Limb (tissue), 2 donors: ENCODE results near the gene FMN2.

Source experiments
- DNase-seq, 2 donors: peaks; one replicate each; pipeline ENCODE4 v3.0.0-alpha.2; 2016; ENCODE audit errors: extremely low spot score in 2 of 2

FMN2 gene

GRCh38 chr1:240096974-240097373 is 5.3 kb downstream of the FMN2 start:
- DNase-seq: no peak

DNA sequence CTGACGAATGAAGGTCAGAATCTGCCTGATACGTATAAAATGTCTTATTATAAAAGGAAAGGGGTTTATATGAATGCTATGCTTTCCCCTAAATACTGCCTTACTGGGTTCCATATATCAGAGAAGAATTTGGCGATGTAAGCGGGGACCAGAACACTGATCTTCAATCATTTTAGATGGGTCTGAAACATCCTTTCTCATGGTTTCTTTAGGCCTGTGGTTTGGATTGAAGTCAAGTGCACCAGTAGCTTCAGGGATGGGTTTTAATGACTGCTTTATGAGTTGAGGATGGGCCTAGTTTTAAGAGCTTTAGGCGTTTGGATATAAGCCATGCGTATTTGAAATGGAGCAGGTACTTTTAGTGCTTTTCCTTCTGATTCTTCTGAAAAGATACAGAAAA is 6.9 kb downstream of the FMN2 start:
- no peak for DNase-seq

DNA sequence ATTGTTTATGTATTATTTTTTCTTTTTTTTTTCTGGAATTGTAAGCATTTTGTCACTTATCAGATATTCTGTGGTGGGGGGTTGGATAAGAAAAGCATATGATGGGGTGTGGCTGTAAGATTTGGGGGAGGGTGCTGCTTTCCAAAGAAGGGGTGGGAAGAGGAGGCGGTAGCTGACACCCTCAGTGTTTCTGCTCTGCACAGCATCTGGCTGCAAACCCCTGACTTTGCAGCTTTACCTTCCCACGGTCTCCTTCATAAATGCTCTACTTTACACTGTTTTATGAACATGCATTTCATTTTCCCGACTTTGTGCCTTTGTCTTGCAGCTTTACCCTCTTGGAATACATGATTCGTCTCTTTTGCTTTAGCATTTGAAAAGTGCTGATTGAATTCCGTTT is 7.6 kb downstream of the FMN2 start:
- DNase-seq: no peak

GRCh38 chr1:240099748-240100147 is 8.1 kb downstream of the FMN2 start:
- no peak for DNase-seq

DNA sequence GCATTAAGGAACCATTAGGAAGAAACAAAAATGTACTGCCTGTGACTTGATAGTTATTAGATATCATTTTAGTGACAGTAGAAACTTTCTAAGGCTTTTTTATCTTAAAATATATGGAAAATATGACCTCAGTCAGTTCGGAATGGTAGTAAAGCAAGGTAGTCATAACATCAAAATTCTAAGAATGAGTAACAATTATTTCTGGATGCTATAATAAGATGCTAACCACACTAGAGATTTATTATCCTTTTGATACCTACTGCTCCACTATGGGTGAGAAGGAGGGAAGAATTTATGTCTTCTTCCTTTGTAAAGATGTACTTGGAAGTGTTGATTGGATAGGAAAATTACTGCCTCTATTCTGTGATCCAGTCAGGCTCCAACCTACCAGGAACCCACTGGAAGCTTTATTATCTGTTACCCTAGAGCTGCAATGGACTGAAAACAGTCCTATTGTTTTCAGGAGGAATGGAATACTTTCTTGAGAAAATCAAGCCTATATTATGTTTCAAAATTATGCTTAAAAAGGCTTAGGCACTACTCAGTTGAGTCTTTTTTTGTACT is 8.8 kb downstream of the FMN2 start:
- DNase-seq: no peak

GRCh38 chr1:240101306-240101705 is 9.6 kb downstream of the FMN2 start:
- DNase-seq: no peak

DNA sequence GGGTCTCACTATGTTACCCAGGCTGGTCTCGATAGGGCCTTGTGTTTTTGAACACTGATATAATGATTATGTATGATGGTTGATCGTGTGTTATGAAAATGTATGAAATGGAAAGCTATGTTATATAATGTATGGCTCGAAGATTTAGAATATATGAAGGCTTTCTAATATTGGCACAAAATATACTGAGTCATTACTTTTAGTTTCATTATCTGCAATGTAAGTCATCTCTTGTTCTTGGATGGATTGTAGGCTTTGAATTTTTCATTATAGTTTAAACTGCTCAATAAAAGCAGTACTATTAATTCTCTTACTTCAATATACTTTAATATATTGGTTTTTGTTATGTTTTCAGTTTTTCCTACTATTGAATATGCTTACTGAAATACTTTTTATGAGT is 10.1 kb downstream of the FMN2 start:
- DNase-seq: no peak

DNA sequence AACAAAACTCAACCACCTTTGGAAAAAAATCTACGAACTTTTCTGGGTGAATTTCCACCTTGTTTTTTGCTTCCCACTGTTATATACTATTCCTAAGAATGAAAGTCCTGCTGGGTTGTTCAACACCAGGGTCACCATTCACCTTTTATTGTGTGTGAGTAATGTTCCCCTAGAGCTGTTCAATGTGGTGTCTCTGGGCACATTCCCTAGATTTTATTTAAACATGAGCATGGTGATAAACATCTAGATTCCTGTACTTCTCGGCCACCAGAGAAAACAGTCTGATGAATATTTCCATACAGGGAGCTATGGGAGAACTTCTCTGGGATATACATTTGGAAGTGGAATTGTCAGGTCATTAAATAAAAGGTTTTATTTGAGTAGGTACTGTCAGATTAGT is 13.0 kb downstream of the FMN2 start:
- DNase-seq: no peak

DNA sequence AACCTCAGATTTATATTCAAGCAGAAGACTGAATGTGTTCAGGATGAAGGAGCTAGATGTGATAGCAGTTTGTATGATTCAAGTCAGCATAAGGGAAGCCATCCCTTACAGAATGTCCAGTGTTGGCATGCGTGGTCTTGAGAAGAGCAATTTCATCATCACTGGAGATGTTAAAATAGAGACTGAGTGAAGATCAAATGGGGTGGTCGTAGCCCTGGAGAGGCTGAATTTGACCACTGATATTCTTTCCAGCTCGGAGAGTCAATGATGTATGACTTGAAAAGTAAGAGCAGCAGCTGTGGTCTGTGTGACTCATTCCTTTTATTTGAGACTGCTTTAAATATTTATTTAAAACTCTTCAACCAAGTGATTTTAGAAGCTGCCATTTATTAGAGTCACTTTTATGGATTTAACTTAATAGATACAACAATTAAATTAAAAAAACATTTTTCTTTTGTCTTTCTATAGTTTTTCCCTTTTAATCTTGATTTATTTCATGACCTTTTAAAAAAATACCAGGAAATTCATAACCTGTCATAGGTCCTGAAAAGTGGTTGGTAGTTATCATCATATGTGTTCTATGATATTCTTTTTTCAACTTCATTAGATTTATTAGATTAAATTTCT is 15.5 kb downstream of the FMN2 start:
- no peak for DNase-seq

GRCh38 chr1:240109130-240109529 is 17.4 kb downstream of the FMN2 start:
- DNase-seq: no peak

DNA sequence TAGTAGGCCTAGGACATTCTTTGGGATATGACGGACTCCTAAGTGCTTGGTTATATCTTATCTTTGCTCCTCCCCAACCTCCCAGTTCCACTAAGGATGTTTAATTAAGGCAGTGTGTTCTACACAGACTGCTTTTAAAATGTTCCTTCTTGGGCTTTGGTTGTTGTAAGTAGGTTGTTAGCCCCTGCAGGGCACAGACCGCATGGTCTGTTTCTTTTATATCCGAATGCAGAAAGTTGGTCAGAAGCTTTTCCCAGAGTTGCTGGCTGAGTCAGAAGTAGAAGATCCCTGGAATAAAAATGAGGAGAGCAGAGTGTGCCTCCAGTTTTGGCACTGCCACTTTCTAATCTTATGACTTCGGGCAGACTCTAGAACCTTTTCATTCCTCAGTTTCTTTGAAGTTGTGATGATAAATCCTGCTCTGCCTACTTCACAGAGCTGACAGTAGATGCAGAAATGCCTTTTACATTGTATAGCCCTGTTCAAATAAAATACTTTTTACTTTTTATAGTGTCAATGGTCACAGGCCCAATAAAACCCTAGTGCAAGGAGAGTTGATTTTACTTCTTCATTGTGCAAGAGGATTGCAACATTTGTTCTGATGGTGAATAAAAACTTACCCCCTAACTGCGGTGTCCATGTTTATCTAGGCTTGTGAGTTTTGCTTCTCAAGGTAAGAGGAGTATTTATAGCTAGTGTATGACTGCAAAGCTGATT is 18.4 kb downstream of the FMN2 start:
- no peak for DNase-seq

GRCh38 chr1:240111558-240111957 is 19.9 kb downstream of the FMN2 start:
- DNase-seq: no peak

GRCh38 chr1:240114222-240114621 is 22.5 kb downstream of the FMN2 start:
- no peak for DNase-seq

- no peak for DNase-seq
Measured at GRCh38 chr1:240115831-240116230, 24.1 kb downstream of the FMN2 start.

GRCh38 chr1:240116831-240117769 is 25.4 kb downstream of the FMN2 start:
- no peak for DNase-seq

DNA sequence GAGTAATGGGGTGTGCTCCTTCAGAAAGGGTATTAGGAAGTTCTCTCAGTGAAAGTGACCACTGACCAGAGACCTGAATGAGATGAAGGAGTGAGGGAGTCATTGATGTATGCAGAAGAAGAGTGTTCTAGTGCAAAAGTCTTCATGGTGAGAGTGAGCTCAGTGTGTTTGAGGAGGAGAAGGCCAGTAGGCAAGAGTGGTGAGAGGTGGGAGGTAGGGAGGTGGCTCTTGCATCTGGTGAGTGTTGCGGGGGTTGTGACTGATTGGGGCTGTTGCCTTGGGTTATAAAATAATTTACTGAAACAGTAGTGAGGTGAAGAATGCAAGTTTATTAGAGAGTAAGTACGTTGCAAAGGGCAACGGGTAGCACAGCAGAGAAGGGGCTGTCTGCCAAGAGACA is 26.2 kb downstream of the FMN2 start:
- DNase-seq: no peak

- DNase-seq: peak; percentile 27 to 63
Measured at GRCh38 chr1:240122639-240123613, 31.2 kb downstream of the FMN2 start.

- DNase-seq: no peak
Measured at GRCh38 chr1:240126821-240127220, 35.1 kb downstream of the FMN2 start.

GRCh38 chr1:240128366-240128765 is 36.7 kb downstream of the FMN2 start:
- DNase-seq: no peak

GRCh38 chr1:240134113-240134512 is 42.4 kb downstream of the FMN2 start:
- DNase-seq: no peak

DNA sequence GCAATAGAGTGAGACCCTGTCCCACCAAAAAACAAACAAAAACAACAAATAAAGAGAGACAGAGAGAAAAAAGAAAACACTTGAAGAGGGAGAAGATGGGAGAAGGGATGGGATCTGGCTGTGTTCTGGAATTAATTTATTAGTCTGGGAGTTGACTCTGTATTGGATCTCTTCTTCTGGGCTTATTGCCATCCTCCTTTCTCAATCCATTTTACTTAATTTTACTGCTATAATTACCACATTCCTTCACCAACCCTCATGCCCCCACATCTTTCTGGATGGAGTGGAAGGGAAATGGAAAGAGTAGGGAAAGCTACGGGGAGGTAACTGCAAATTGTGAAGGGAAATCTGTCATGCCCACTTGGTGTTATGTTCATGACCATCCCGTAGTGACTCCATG is 42.9 kb downstream of the FMN2 start:
- no peak for DNase-seq
